Ishikawa (cell line): ENCODE results near the gene RASIP1.
A peak's percentile ranks its signal among the peaks of the same experiment; 100 is the strongest.

Experiments
- CEBPB ChIP-seq: IDR thresholded peaks from 2 replicates; pipeline ENCODE4 v1.6.1; 2012
- CREB1 ChIP-seq: IDR thresholded peaks from 2 replicates; pipeline ENCODE4 v1.6.1; 2012; ENCODE audit warnings: low read depth
- EGR1 ChIP-seq: IDR thresholded peaks from 2 replicates; pipeline ENCODE4 v1.6.1; 2012
- EP300 ChIP-seq: IDR thresholded peaks from 2 replicates; pipeline ENCODE4 v1.6.1; 2012; ENCODE audit warnings: borderline replicate concordance
- FOXM1 ChIP-seq: IDR thresholded peaks from 2 replicates; pipeline ENCODE4 v1.6.1; 2012; ENCODE audit warnings: low read depth, borderline replicate concordance
- NFIC ChIP-seq: IDR thresholded peaks from 2 replicates; pipeline ENCODE4 v1.6.1; 2012
- RAD21 ChIP-seq: IDR thresholded peaks from 2 replicates; pipeline ENCODE4 v1.6.1; 2012; ENCODE audit warnings: low read depth
- TAF1 ChIP-seq: IDR thresholded peaks from 2 replicates; pipeline ENCODE4 v1.6.1; 2012; ENCODE audit warnings: low read depth, mild to moderate bottlenecking
- TCF12 ChIP-seq: IDR thresholded peaks from 2 replicates; pipeline ENCODE4 v1.6.1; 2012; ENCODE audit warnings: low read depth
- TEAD4 ChIP-seq: IDR thresholded peaks from 2 replicates; pipeline ENCODE4 v1.6.1; 2012
- USF1 ChIP-seq: IDR thresholded peaks from 2 replicates; pipeline ENCODE4 v1.6.1; 2012
- YY1 ChIP-seq: IDR thresholded peaks from 2 replicates; pipeline ENCODE4 v1.6.1; 2012; ENCODE audit warnings: low read depth
- ZBTB7A ChIP-seq: IDR thresholded peaks from 2 replicates; pipeline ENCODE4 v1.6.1; 2012; ENCODE audit warnings: low read depth
- TF ChIP-seq, protein P1 (sequence below): IDR thresholded peaks from 2 replicates; pipeline ENCODE4 v1.6.1; 2012
- TF ChIP-seq, protein P2 (sequence below): IDR thresholded peaks from 2 replicates; pipeline ENCODE4 v1.6.1; 2012; ENCODE audit warnings: low read depth, mild to moderate bottlenecking

Gene RASIP1

GRCh38 chr19:48726556-48726955 is 13.9 kb downstream of the RASIP1 start:
- TF ChIP-seq TCF12 (no peak), YY1 (no peak), EGR1 (no peak)

- TF ChIP-seq CREB1 (peak; percentile 72; the same call in 1 of the 2 replicates), NFIC (peak; percentile 57; the same call in 1 of the 2 replicates), EP300 (no peak), ZBTB7A (no peak)
Measured at GRCh38 chr19:48724796-48725753, 15.3 kb downstream of the RASIP1 start.

DNA sequence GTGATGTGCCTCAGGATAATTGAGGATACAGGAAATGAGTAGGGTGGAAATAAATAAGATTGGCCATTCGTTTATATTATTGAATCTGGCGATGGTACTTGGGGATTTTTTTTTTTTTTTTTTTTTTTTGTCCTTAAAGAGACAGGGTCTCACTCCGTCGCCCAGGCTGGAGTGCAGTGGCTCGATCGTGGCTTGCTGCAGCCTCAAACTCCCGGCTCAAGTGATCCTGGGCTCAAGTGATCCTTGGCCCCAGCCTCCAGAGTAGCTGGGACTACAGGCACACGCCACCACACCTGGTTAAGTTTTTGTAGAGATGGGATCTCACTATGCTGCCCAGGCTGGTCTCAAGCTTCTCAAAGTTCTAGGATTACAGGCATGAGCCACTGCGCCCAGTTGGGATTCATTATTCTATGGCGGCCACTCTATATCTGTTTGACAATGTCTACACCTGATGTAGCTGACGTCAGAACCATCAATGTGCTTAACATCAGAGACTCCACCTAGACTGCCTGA is 18.2 kb downstream of the RASIP1 start:
- TF ChIP-seq, protein P1, sequence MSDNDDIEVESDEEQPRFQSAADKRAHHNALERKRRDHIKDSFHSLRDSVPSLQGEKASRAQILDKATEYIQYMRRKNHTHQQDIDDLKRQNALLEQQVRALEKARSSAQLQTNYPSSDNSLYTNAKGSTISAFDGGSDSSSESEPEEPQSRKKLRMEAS, result no peak
- no peak for TF ChIP-seq ZBTB7A
- TF ChIP-seq EP300, result no peak
- TF ChIP-seq FOXM1, result no peak
- no peak for TF ChIP-seq CREB1
- TF ChIP-seq RAD21, result no peak
- TF ChIP-seq CEBPB, result no peak
- no peak for TF ChIP-seq TCF12
- no peak for TF ChIP-seq USF1
- TF ChIP-seq YY1, result no peak
- TF ChIP-seq NFIC, result no peak
- TF ChIP-seq EGR1, result no peak
- no peak for TF ChIP-seq TEAD4
- TF ChIP-seq, protein P2, sequence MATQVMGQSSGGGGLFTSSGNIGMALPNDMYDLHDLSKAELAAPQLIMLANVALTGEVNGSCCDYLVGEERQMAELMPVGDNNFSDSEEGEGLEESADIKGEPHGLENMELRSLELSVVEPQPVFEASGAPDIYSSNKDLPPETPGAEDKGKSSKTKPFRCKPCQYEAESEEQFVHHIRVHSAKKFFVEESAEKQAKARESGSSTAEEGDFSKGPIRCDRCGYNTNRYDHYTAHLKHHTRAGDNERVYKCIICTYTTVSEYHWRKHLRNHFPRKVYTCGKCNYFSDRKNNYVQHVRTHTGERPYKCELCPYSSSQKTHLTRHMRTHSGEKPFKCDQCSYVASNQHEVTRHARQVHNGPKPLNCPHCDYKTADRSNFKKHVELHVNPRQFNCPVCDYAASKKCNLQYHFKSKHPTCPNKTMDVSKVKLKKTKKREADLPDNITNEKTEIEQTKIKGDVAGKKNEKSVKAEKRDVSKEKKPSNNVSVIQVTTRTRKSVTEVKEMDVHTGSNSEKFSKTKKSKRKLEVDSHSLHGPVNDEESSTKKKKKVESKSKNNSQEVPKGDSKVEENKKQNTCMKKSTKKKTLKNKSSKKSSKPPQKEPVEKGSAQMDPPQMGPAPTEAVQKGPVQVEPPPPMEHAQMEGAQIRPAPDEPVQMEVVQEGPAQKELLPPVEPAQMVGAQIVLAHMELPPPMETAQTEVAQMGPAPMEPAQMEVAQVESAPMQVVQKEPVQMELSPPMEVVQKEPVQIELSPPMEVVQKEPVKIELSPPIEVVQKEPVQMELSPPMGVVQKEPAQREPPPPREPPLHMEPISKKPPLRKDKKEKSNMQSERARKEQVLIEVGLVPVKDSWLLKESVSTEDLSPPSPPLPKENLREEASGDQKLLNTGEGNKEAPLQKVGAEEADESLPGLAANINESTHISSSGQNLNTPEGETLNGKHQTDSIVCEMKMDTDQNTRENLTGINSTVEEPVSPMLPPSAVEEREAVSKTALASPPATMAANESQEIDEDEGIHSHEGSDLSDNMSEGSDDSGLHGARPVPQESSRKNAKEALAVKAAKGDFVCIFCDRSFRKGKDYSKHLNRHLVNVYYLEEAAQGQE, result no peak
- TF ChIP-seq TAF1, result no peak

DNA sequence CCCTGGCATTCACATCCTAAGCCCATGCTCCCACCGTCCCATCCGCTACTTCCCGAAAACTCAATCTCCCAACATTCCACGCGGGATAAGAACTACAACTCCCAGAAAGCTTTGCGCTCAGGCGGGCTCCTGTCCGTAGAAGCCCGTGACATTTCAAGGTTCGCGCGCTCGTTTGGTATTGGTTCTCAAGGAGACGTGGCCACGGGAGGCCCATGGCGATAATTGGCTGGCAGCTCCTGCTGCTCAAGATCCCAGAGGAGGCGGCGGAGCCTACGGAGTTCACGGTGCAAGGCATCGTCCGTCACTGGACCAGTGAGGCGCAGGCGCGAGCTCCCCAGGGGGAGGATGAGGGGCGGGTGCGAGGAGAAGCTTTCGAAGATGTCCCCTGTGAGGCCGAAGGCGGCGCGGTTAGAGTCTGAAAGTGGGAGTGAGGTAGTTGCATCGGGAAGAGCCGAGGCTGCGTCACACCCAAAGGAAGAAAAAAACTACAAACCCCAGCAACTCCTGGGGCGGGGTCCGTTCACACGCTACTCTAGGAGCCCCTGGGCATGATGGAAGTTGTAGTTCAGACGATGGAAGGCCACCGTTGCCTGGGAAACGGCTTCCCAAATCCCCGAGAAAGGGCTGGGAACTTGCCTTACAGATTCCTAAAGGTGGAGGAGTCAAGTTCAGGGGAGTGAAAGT is 19.7 kb downstream of the RASIP1 start:
- peak; percentile 87 for TF ChIP-seq FOXM1
- TF ChIP-seq, protein P1, result peak; percentile 67
- TF ChIP-seq YY1, result peak; percentile 50
- no peak; the same call in 1 of the 2 replicates for TF ChIP-seq NFIC
- peak; percentile 45; the same call in 1 of the 2 replicates for TF ChIP-seq CREB1
- TF ChIP-seq TEAD4, result peak; percentile 37; the same call in 1 of the 2 replicates
- TF ChIP-seq EP300, result no peak
- TF ChIP-seq TAF1, result 0 out of 2 replicates have a peak, but pooled peaks have one; percentile 17
- TF ChIP-seq USF1, result peak; percentile 70
- no peak for TF ChIP-seq EGR1
- TF ChIP-seq TCF12, result peak; percentile 53

DNA sequence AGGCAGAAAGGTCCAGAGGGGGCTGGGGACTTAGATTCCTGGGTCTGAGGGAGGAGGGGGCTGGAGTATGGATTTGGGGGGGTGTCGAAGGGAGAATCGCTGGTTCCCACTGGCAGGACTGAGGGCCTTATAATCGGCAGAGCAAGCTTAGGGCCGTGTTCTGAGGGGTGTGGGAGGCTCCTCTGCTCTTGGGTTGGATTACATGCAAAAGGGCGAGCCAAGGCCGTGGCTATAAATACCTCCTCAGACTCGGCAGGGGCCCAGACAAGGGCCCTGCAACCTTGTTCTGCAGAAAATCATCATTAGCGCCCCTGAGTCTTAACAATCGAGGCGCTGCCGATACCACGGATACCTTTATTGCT is 20.2 kb downstream of the RASIP1 start:
- TF ChIP-seq, protein P2, result no peak
- TF ChIP-seq EP300 (no peak), CREB1 (no peak), TEAD4 (no peak), YY1 (no peak), EGR1 (no peak), FOXM1 (no peak), RAD21 (no peak), TCF12 (no peak), CEBPB (no peak), ZBTB7A (no peak), USF1 (no peak), TAF1 (no peak), NFIC (no peak)
- TF ChIP-seq, protein P1, result no peak
